ENCODE data around the gene PCDHA10.
"Not testable (repeated sequence)": the region's sequence is repeated elsewhere in the genome, so short reads cannot be mapped to it uniquely, and the experiment has no call there.

Gene PCDHA10, protein sequence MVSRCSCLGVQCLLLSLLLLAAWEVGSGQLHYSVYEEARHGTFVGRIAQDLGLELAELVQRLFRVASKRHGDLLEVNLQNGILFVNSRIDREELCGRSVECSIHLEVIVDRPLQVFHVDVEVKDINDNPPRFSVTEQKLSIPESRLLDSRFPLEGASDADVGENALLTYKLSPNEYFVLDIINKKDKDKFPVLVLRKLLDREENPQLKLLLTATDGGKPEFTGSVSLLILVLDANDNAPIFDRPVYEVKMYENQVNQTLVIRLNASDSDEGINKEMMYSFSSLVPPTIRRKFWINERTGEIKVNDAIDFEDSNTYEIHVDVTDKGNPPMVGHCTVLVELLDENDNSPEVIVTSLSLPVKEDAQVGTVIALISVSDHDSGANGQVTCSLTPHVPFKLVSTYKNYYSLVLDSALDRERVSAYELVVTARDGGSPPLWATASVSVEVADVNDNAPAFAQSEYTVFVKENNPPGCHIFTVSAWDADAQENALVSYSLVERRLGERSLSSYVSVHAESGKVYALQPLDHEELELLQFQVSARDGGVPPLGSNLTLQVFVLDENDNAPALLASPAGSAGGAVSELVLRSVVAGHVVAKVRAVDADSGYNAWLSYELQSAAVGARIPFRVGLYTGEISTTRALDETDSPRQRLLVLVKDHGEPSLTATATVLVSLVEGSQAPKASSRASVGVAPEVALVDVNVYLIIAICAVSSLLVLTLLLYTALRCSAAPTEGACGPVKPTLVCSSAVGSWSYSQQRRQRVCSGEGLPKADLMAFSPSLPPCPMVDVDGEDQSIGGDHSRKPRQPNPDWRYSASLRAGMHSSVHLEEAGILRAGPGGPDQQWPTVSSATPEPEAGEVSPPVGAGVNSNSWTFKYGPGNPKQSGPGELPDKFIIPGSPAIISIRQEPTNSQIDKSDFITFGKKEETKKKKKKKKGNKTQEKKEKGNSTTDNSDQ

DNA sequence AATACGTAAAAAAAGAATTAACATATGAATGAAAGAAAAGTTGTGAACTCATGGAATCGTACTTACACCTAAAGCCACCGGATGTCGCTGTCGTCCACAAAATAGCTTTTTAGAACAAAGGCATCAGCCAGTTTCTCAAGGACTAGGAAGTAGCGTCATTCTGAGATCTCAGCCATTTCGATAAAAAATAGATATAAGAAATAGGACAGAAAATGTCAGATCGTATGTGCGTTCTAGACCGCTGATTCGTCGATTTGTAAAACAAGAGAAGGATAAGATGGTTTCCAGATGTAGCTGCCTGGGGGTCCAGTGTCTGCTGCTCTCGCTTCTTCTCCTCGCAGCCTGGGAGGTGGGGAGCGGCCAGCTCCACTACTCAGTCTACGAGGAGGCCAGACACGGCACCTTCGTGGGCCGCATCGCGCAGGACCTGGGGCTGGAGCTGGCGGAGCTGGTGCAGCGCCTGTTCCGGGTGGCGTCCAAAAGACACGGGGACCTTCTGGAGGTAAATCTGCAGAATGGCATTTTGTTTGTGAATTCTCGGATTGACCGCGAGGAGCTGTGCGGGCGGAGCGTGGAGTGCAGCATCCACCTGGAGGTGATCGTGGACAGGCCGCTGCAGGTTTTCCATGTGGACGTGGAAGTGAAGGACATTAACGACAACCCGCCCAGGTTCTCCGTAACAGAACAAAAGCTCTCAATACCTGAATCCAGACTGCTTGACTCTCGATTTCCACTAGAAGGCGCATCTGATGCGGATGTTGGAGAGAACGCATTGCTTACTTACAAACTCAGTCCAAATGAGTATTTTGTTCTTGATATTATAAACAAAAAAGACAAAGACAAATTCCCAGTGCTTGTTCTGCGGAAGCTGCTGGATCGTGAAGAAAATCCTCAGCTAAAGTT is at the start of gene PCDHA10:
TSS of gene PCDHA10 (plus strand) at position 126 of the 903 bp plus-strand sequence. CDS start at position 278, 152 bp downstream.
- peak; percentile 17 for DNase-seq (ENCODE audit: low spot score)

- no peak for DNase-seq (ENCODE audit: low spot score)
These were observed 48.6 kb upstream of the PCDHA10 start, which contains the start of gene PCDHA4 for GRCh38 chr5:140806834-140807775. TSS of gene PCDHA4 (plus strand) at chr5:140807068.

DNA sequence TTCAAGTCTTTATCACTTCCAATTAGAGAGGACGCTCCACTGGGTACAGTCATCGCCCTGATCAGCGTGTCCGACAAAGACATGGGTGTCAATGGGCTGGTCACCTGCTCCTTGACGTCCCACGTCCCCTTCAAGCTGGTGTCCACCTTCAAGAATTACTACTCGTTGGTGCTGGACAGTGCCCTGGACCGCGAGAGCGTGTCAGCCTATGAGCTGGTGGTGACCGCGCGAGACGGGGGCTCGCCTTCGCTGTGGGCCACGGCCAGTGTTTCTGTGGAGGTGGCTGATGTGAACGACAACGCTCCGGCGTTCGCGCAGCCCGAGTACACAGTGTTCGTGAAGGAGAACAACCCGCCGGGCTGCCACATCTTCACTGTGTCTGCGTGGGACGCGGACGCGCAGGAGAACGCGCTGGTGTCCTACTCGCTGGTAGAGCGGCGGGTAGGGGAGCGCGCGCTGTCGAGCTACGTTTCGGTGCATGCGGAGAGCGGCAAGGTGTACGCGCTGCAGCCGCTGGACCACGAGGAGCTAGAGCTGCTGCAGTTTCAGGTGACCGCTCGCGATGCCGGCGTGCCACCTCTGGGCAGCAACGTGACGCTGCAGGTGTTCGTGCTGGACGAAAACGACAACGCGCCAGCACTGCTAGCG is 47.3 kb upstream of the PCDHA10 start:
- not testable (repeated sequence) for DNase-seq (ENCODE audit: low spot score)

DNA sequence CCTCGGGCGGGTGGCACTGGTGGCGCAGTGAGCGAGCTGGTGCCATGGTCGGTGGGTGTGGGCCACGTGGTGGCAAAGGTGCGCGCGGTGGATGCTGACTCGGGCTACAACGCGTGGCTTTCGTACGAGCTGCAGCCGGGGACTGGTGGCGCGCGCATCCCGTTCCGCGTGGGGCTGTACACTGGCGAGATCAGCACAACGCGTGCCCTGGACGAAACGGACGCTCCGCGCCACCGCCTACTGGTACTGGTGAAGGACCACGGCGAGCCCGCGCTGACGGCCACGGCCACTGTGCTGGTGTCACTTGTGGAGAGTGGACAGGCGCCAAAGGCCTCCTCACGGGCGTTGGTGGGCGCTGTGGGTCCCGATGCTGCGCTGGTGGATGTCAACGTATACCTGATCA is 46.8 kb upstream of the PCDHA10 start:
- DNase-seq (ENCODE audit: low spot score) = no peak

DNA sequence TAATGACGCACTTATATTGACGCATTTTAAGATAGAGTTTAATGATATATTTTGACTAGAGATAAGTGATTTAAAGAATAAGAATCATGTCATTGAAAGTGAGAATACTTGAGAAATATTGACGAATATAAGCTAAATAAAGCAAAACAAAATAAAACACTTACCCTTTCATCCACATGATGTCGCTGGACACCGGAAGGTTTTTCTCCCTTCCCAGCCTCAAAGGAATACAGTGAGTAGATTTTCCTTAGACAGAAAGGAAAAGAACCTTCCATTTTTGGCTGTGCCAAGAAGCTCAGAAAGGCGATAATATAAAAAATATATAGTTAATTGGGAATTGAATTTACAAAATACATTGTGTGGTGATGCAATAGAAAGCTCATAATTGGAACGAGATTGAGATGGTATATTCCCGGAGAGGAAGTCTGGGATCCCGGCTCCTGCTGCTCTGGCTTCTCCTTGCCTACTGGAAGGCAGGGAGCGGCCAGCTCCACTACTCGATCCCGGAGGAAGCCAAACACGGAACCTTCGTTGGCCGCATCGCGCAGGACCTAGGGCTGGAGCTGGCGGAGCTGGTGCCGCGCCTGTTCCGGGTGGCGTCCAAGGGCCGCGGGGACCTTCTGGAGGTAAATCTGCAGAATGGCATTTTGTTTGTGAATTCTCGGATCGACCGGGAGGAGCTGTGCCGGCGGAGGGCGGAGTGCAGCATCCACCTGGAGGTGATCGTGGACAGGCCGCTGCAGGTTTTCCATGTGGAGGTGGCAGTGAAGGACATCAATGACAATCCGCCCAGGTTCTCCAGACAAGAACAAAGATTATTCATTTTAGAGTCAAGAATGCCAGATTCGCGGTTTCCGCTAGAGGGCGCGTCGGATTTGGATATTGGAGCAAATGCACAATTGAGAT is 34.1 kb upstream of the PCDHA10 start, which contains the start of gene PCDHA5:
TSS of gene PCDHA5 (plus strand) at position 239 of the 906 bp plus-strand sequence.
- peak; percentile 42 for DNase-seq (ENCODE audit: low spot score)

DNA sequence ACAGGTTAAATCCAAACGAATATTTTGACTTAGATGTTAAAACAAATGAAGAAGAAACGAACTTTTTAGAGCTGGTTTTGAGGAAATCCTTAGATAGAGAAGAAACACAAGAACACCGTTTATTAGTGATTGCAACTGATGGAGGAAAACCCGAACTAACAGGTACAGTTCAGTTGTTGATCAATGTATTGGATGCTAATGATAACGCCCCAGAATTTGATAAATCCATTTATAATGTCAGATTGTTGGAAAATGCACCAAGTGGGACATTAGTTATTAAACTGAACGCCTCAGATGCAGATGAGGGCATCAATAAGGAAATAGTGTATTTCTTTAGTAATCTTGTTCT is 33.4 kb upstream of the PCDHA10 start:
- DNase-seq (ENCODE audit: low spot score) = no peak

DNA sequence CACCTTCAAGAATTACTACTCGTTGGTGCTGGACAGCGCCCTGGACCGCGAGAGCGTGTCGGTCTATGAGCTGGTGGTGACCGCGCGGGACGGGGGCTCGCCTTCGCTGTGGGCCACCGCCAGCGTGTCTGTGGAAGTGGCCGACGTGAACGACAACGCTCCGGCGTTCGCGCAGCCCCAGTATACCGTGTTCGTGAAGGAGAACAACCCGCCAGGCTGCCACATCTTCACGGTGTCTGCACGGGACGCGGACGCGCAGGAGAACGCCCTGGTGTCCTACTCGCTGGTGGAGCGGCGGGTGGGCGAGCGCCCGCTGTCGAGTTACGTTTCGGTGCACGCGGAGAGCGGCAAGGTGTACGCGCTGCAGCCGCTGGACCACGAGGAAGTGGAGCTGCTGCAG is 32.7 kb upstream of the PCDHA10 start:
- DNase-seq (ENCODE audit: low spot score) = not testable (repeated sequence)

GRCh38 chr5:140823475-140823874 is 32.2 kb upstream of the PCDHA10 start:
- DNase-seq (ENCODE audit: low spot score) = no peak

DNA sequence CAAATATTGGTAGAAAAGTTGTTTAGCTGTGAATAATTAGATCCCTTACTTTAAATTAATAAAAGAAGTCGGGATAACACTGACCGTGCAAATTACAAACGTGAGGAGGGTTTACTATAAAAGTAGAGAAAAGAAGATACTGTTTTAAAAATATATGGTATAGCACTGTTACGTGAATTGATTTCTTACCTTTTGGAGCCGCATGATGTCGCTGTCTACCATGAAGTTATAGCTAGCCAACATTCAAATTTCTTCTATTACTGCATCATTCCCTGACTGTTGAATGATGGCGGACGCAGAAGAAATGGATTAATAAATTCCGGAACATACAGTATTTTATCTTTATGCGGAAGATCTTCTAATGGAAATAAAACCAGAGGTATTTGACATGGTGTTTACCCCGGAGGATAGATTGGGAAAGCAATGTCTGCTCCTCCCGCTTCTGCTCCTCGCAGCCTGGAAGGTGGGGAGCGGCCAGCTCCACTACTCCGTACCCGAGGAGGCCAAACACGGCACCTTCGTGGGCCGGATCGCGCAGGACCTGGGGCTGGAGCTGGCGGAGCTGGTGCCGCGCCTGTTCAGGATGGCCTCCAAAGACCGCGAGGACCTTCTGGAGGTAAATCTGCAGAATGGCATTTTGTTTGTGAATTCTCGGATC is 27.9 kb upstream of the PCDHA10 start, which contains the start of gene PCDHA6:
TSS of gene PCDHA6 (plus strand) at position 257 of the 658 bp plus-strand sequence. CDS start at position 389, 132 bp downstream.
- DNase-seq (ENCODE audit: low spot score) = no peak

GRCh38 chr5:140828362-140828737 is 27.3 kb upstream of the PCDHA10 start:
- DNase-seq (ENCODE audit: low spot score) = no peak

- DNase-seq (ENCODE audit: low spot score) = not testable (repeated sequence)
These were observed 25.9 kb upstream of the PCDHA10 start for GRCh38 chr5:140829511-140830501.

- no peak for DNase-seq (ENCODE audit: low spot score)
These were observed 21.7 kb upstream of the PCDHA10 start, which contains the start of gene PCDHA7 for GRCh38 chr5:140833993-140834392. TSS of gene PCDHA7 (plus strand) at chr5:140834269. CDS start at chr5:140834384, 115 bp downstream.

DNA sequence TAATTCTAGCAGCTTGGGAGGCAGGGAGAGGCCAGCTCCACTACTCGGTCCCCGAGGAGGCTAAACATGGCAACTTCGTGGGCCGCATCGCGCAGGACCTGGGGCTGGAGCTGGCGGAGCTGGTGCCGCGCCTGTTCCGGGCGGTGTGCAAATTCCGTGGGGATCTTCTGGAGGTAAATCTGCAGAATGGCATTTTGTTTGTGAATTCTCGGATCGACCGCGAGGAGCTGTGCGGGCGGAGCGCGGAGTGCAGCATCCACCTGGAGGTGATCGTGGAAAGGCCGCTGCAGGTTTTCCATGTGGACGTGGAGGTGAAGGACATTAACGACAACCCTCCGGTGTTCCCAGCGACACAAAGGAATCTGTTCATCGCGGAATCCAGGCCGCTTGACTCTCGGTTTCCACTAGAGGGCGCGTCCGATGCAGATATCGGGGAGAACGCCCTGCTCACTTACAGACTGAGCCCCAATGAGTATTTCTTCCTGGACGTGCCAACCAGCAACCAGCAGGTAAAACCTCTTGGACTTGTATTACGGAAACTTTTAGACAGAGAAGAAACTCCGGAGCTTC is 21.2 kb upstream of the PCDHA10 start:
- DNase-seq (ENCODE audit: low spot score) = not testable (repeated sequence)

DNA sequence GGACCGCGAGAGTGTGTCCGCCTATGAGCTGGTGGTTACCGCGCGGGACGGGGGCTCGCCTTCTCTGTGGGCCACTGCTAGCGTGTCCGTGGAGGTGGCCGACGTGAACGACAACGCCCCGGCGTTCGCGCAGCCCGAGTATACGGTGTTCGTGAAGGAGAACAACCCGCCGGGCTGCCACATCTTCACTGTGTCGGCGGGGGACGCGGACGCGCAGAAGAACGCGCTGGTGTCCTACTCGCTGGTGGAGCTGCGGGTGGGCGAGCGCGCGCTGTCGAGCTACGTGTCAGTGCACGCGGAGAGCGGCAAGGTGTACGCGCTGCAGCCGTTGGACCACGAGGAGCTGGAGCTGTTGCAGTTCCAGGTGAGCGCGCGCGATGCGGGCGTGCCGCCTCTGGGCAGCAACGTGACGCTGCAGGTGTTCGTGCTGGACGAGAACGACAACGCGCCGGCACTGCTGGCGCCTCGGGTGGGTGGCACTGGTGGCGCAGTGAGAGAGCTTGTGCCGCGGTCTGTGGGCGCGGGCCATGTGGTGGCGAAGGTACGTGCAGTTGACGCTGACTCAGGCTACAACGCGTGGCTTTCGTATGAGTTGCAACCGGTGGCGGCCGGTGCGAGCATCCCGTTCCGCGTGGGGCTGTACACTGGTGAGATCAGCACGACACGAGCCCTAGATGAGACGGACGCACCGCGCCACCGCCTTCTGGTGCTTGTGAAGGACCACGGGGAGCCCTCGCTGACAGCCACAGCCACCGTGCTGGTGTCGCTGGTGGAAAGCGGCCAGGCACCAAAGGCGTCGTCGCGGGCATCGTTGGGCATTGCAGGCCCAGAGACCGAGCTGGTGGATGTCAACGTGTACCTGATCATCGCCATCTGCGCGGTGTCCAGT is 19.8 kb upstream of the PCDHA10 start:
- no peak for DNase-seq (ENCODE audit: low spot score)

All from COLO829 (cell line).